GM18868 (cell line): ENCODE data around the gene MISP.

Experiments
- ATAC-seq: cut with Tn5 transposase; IDR thresholded peaks from one replicate; pipeline ENCODE4 v1.9.1; 2021; ENCODE audit warnings: mild to moderate bottlenecking, moderate library complexity; ENCODE audit not compliant: unreplicated experiment

MISP gene

GRCh38 chr19:771332-771785, 20.4 kb downstream of the MISP start:
- ATAC-seq: no peak

DNA sequence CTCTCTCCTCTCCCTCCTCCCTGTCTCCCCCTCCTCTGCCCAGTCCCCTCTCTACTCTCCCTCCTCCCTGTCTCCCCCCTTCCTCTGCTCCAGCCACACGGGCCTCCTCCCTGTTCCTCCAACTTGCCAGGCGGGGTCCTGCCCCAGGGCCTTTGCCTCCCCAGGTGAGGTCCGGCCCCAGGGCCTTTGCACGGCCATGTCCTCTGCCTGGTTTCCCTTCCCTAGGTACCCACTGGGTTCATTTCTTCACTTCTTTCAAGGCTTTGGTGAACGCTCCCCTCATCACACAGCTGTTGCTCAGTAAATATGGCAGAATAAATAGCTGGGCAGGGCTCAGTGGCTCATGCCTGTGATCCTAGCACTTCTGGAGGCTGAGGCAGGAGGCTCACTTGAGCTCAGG, 21.2 kb downstream of the MISP start:
- no peak for ATAC-seq

GRCh38 chr19:772730-773436, 22.0 kb downstream of the MISP start:
- no peak for ATAC-seq

GRCh38 chr19:776549-776948, 25.6 kb downstream of the MISP start:
- no peak for ATAC-seq

GRCh38 chr19:778910-779653, 28.2 kb downstream of the MISP start:
- no peak for ATAC-seq

DNA sequence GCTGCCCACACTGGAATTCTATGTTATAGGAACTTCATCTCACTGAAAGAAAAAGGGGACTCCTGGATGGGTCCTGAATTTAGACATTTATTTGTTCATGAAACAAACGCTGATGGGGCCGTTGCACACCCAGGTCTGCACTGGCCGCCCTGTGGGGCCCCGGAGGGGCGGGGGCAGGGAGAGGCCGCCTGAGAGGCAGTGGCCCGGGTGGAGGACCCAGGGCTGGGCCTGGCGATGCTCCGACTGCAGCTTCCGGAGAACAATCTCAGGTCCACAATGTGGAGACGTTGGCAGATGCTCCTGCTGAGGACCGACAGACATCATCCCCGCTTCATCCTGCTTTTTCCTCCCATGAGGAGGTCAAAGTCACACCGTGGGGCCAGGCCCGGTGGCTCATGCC, 30.0 kb downstream of the MISP start:
- no peak for ATAC-seq

- no peak for ATAC-seq
These were observed 30.9 kb downstream of the MISP start for GRCh38 chr19:781800-782184.

- ATAC-seq: no peak
These were observed 31.4 kb downstream of the MISP start for GRCh38 chr19:782185-782877.

DNA sequence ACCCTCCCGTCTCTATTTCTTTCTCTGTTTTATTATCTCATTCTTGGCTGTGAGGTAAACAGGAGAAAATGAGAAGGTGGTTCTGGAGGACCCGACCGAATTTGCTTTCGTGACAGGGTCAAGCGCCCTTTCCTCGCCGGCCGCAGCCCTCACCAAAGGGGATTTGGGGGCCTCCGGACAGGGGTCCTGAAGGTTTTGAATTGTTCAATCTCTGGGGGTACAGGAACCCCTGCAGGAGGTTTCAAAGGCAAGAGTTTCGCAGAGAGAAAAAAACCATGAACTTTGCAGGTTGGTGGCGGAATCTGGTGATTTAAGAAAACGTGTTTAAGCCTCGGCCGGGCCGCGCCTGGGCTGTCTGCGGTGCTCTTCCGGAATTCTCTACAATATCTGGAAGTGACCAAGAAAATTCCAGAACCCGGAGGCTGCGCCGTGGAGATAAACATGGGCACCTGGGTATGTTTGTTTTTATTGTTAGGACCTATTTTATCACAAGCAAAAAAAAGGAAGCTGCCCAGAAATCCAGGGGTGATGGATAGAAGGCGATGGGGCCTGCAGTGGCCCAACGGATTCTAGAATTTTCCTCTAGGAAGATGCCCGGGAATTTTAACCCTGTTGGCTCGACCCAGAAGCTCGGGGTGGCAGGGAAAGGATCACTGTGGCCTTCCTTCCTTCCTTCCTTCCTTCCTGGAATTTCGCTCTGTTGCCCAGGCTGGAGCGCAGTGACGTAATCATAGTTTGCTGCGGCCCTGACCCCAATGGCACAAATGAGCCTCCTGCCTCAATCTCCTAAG, 32.2 kb downstream of the MISP start:
- ATAC-seq: no peak

GRCh38 chr19:784541-784940, 33.6 kb downstream of the MISP start:
- no peak for ATAC-seq

DNA sequence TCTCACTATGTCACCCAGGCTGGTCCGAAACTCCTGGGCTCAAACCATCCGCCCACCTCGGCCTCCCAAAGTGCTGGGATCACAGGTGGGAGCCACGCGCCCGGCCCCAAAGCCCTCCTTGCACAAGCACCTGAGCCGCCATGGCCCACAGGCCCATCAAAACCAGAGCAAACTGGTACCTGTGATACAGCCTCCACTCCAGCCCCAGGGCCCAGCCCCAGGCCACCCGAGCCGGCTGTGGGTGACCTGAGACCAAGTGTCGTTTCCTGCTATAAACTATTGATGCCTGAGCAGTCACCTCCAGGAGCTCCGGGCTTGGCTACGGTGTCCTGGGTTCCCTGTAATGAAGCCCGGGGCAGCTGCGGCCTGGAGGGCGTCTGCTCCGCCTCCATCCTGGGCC, 36.6 kb downstream of the MISP start:
- no peak for ATAC-seq

DNA sequence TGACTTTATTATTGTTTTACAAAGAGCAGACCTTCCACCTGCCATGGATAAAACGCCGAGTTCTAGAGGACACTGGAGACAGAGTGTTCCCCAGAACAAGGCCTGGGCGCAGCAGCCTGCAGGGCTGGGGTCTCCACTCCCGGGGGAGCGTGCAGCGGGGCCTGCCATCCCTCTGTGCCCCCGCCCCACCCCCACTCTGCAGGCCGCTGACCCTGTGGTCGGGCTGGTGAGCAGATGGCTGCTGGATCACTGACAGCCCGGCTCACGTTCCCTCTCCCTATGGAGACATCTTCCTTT, 37.7 kb downstream of the MISP start:
- no peak for ATAC-seq

GRCh38 chr19:788983-789700, 38.2 kb downstream of the MISP start:
- ATAC-seq: no peak

GRCh38 chr19:789701-790060, 38.8 kb downstream of the MISP start:
- no peak for ATAC-seq

DNA sequence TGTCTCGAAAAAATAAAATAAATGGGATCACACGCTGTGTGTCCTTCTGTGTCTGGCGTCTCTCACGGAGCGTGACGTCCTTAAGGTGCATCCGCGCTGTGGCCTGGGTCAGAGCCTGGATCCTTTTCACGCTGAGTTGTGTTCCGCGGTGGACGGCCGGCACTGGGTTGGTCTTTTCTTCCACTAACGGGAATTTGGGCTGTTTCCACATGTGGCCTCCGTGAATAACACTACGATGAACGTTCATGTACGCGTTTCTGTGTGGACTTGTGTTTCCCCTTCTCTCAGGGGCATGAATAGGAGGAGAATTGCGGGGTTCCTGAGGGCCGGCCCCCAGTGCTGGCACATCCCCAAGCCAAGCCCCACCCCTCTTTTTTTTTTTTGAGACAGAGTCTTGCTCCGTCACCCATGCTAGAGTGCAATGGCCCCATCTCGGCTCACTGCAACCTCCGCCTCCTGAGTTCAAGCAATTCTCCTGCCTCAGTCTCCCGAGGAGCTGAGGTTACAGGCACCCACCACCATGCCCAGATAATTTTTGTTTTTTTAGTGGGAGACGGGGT, 40.2 kb downstream of the MISP start:
- no peak for ATAC-seq

- no peak for ATAC-seq
These were observed 40.8 kb downstream of the MISP start for GRCh38 chr19:791567-792305.

DNA sequence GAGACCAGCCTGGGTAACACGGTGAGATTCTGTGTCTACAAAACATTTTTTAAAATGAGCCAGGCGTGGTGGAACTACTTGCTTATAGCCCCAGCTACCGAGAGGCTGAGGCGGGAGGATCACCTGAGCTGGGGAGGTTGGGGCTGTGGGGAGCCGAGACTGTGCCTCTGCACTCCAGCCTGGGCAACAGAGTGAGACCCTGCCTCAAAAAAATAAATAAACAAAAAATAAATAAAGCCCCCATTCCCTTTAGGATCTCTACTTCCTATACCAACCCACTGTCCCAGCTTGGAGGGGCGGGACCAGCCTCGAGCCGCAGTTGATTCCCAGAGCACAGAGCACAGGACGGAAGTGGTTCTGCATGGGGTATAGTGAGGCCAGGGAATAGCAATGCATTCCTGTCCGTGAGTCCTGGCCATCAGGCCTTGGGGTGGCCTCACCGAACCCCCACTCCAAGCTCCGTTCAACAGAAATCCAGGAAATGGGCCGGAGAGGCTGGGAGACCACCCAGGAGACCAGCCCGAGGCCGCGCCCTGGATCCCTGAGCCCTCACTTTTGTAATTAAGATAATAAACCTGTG, 41.5 kb downstream of the MISP start:
- no peak for ATAC-seq

GRCh38 chr19:793806-794205, 42.9 kb downstream of the MISP start:
- ATAC-seq: no peak

GRCh38 chr19:795073-795611, 44.2 kb downstream of the MISP start:
- no peak for ATAC-seq
